KMS-11 (cell line): Measurements from ENCODE around the gene EPC1.

Experiments used
- H2AFZ ChIP-seq: fragments of 200-600 bp; sonication (generic); 2 replicates; pipeline ENCODE4 v1.6.1; 2016; ENCODE audit warnings: antibody characterized with exemption, mixed run types, low read depth
- H3K27ac ChIP-seq: fragments of 200-600 bp; sonication (generic); 2 replicates; pipeline ENCODE4 v1.6.1; 2016; ENCODE audit warnings: mild to moderate bottlenecking, mixed run types
- H3K27me3 ChIP-seq: fragments of 200-600 bp; sonication (generic); 2 replicates; pipeline ENCODE4 v1.6.1; 2017; ENCODE audit warnings: mild to moderate bottlenecking, low read depth, mixed run types, moderate library complexity; ENCODE audit not compliant: insufficient read depth
- H3K36me3 ChIP-seq: fragments of 200-600 bp; sonication (generic); 2 replicates; pipeline ENCODE4 v1.6.1; 2017; ENCODE audit warnings: mild to moderate bottlenecking, mixed run types; ENCODE audit not compliant: insufficient read depth
- H3K4me1 ChIP-seq: fragments of 200-600 bp; sonication (generic); 2 replicates; pipeline ENCODE4 v1.6.1; 2016; ENCODE audit warnings: mild to moderate bottlenecking, low read depth, mixed run types; ENCODE audit not compliant: poor library complexity, severe bottlenecking
- H3K4me2 ChIP-seq: fragments of 200-600 bp; sonication (generic); 2 replicates; pipeline ENCODE4 v1.7.0; 2016; ENCODE audit warnings: mild to moderate bottlenecking, mixed run types
- H3K4me3 ChIP-seq: fragments of 200-600 bp; sonication (generic); IDR thresholded peaks from 2 replicates; pipeline ENCODE4 v1.6.1; 2017; ENCODE audit warnings: low read depth, low read length, mixed read lengths; ENCODE audit not compliant: insufficient read depth
- H3K79me2 ChIP-seq: fragments of 200-600 bp; sonication (generic); 2 replicates; pipeline ENCODE4 v1.6.1; 2016; ENCODE audit warnings: low read depth, mixed run types; ENCODE audit not compliant: insufficient read depth
- H3K9ac ChIP-seq: fragments of 200-600 bp; sonication (generic); 2 replicates; pipeline ENCODE4 v1.6.1; 2016; ENCODE audit warnings: mild to moderate bottlenecking, mixed run types
- H4K20me1 ChIP-seq: fragments of 200-600 bp; sonication (generic); 2 replicates; pipeline ENCODE4 v1.6.1; 2016; ENCODE audit warnings: mild to moderate bottlenecking, mixed run types; ENCODE audit not compliant: insufficient read depth
- TF ChIP-seq, protein P1 (sequence below): fragments of 200-600 bp; sonication (generic); conservative IDR thresholded peaks from 2 replicates; pipeline ENCODE4 v1.6.1; 2017; ENCODE audit warnings: low read depth, mild to moderate bottlenecking, antibody characterized with exemption, low read length, moderate library complexity, mixed read lengths

Gene EPC1

DNA sequence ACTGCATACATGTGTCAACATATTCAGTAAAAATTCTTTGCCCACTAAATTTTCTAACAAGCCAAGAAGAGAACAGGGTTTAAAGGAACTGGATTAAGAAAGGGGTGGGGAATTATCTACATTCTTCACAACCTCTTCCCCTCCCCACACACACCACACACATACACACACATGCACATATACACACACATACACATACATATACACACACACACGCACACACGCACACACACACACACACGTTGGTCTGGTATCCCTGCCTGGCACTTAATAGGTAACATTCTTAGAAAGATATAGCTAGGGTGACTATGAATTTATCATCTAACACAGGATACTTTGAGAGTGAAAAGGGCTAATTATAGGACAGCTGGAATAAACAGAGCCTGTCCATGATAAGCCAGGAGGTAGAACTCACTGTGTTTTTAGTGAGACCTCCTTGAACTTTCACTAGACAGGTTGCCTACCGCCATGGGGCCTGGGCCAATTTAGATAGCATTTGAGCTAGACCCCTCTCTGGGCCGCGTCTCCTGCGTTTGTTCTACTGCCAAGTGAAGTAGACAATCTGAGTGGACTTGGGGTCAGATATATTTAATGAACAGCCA, 33.1 kb upstream of the EPC1 start:
- Histone ChIP-seq H3K27ac (peak overlapping the region; percentile 92), H3K4me2 (peak overlapping the region; percentile 95), H4K20me1 (no peaks in the 10 kb centered on the region), H3K4me3 (no peak overlapping the region), H3K27me3 (no peaks in the 10 kb centered on the region), H3K36me3 (no peaks in the 10 kb centered on the region), H3K9ac (peak overlapping the region; percentile 91; the same call in 1 of the 2 replicates), H2AFZ (peak overlapping the region; percentile 48), H3K79me2 (peaks cover 30% of the 10 kb centered on the region), H3K4me1 (peaks cover 25% of the 10 kb centered on the region)
- TF ChIP-seq, protein P1, sequence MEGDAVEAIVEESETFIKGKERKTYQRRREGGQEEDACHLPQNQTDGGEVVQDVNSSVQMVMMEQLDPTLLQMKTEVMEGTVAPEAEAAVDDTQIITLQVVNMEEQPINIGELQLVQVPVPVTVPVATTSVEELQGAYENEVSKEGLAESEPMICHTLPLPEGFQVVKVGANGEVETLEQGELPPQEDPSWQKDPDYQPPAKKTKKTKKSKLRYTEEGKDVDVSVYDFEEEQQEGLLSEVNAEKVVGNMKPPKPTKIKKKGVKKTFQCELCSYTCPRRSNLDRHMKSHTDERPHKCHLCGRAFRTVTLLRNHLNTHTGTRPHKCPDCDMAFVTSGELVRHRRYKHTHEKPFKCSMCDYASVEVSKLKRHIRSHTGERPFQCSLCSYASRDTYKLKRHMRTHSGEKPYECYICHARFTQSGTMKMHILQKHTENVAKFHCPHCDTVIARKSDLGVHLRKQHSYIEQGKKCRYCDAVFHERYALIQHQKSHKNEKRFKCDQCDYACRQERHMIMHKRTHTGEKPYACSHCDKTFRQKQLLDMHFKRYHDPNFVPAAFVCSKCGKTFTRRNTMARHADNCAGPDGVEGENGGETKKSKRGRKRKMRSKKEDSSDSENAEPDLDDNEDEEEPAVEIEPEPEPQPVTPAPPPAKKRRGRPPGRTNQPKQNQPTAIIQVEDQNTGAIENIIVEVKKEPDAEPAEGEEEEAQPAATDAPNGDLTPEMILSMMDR: no peak

GRCh38 chr10:32379318-32379949, 32.5 kb upstream of the EPC1 start:
- H3K79me2 ChIP-seq: peaks cover 36% of the 10 kb centered on the region
- peak overlapping the region; percentile 95 for H3K4me2 ChIP-seq
- H3K27ac ChIP-seq: peak overlapping the region; percentile 92
- peaks cover 31% of the 10 kb centered on the region for H3K4me1 ChIP-seq
- no peaks in the 10 kb centered on the region for H3K27me3 ChIP-seq
- peak overlapping the region; percentile 48 for H2AFZ ChIP-seq
- peak overlapping the region; percentile 91 for H3K9ac ChIP-seq
- TF ChIP-seq, protein P1: no peak
- no peaks in the 10 kb centered on the region for H4K20me1 ChIP-seq
- H3K4me3 ChIP-seq: no peak overlapping the region
- no peaks in the 10 kb centered on the region for H3K36me3 ChIP-seq

- H3K27me3 ChIP-seq: no peaks in the 10 kb centered on the region
- H2AFZ ChIP-seq: peak overlapping the region; percentile 48
- TF ChIP-seq, protein P1: no peak
- H3K36me3 ChIP-seq: no peaks in the 10 kb centered on the region
- peaks cover 35% of the 10 kb centered on the region for H3K4me1 ChIP-seq
- H3K4me3 ChIP-seq: no peak overlapping the region
- peak overlapping the region; percentile 91 for H3K9ac ChIP-seq
- peak overlapping the region; percentile 95 for H3K4me2 ChIP-seq
- peak overlapping the region; percentile 92 for H3K27ac ChIP-seq
- H4K20me1 ChIP-seq: no peaks in the 10 kb centered on the region
- H3K79me2 ChIP-seq: peaks cover 42% of the 10 kb centered on the region
Measured at GRCh38 chr10:32378363-32379317, 31.7 kb upstream of the EPC1 start.

DNA sequence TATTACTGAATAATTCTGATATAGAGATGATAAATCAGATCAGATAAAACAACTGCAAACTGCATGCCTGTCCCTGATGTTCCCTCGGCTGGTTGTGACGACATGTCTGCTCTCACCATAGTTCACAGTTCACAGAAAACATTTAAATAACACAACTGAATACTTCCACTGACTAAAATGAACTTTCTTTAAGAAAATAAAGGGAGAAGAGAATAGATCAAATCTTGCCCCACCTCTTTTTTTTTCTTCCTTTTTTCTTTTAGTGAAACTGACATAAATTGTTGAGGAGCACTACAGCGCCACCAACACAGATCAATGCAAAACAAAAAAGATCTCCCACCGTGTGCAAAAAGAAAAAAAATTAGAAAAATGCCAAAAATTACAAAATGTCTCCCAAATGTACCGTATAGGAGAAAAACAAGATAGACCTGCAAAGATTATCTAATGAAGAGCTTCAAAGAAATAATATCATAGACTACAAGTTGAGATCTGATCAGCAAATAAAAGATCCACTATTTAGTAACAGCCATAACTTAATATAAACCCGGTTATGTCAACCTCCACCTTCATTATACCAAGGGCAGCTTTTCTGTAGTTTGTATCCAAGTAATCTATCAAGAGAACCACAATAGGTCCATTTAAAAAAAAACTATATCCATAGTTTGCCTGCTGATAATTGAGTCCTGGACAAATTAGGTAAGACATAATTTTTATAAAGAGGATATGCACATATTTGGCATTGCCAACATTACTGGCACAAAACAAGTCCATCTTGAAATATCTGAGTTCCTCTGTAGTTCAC, 30.7 kb upstream of the EPC1 start:
- H3K4me1 ChIP-seq: peaks cover 35% of the 10 kb centered on the region
- peak overlapping the region; percentile 91 for H3K9ac ChIP-seq
- peak overlapping the region; percentile 95 for H3K4me2 ChIP-seq
- no peaks in the 10 kb centered on the region for H3K36me3 ChIP-seq
- H3K79me2 ChIP-seq: peaks cover 50% of the 10 kb centered on the region
- peak overlapping the region; percentile 50; the same call in 1 of the 2 replicates for H2AFZ ChIP-seq
- no peaks in the 10 kb centered on the region for H4K20me1 ChIP-seq
- H3K4me3 ChIP-seq: no peak overlapping the region
- TF ChIP-seq, protein P1: peak; percentile 72
- no peaks in the 10 kb centered on the region for H3K27me3 ChIP-seq
- peak overlapping the region; percentile 92 for H3K27ac ChIP-seq
